ENCODE results near the gene NODAL.
A peak's percentile ranks its signal among the peaks of the same experiment; 100 is the strongest.
"Not testable (repeated sequence)": the region's sequence is repeated elsewhere in the genome, so short reads cannot be mapped to it uniquely, and the experiment has no call there.

NODAL gene

DNA sequence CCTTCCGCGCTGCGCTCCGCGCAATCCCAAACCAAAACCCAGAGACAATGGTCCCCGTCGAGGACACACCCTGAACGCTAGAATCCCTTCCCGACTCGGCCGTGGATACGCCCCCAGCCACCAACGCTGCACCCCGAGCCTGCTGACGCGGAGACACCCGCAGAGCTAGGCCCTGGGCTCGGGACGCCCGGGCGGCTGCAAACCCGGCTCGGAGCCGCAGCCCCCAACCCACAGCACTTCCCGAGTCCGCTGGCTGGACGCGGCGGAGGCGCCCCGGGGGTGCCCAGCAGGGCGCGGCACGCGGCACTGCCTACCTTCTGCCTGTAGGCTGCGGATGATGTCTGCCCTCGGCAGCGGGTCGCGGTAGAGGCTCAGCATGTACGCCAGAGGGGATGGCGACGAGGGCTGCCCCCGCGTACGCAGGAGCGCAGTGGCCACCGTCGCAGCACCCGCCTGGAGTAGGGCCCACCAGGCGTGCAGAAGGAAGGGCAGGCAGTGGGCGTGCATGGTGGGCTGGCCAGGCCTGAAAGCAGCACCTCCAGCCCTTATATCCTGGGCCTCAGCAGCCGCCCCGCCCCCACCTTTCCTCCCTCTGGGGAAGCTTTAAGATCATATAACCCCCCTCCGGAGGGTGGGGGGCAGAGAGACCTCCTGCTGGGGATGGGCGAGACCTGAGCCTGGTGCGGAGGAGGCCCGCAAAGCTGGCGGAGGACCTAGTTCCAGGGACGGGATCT lies at the start of gene NODAL:
TSS of gene NODAL (minus strand) at position 521 of the 734 bp plus-strand sequence. CDS start at position 507, 14 bp downstream.
- Histone ChIP-seq H3K36me3 (ENCODE audit: control insufficient read depth, insufficient read depth, low read length) (no peaks in the 10 kb centered on the region), H3K9me3 (ENCODE audit: control insufficient read depth, insufficient read depth, low read length) (no peaks in the 10 kb centered on the region), H3K27me3 (ENCODE audit: control insufficient read depth, insufficient read depth, low read length) (peaks cover 27% of the 10 kb centered on the region), H3K4me3 (ENCODE audit: low read depth, low read length) (peak within 1 kb of the TSS; percentile 58), H3K4me1 (ENCODE audit: control insufficient read depth, insufficient read depth, low read length) (peaks cover 20% of the 10 kb centered on the region), H3K9ac (ENCODE audit: low read depth, low read length) (peak within 1 kb of the TSS; percentile 12)

DNA sequence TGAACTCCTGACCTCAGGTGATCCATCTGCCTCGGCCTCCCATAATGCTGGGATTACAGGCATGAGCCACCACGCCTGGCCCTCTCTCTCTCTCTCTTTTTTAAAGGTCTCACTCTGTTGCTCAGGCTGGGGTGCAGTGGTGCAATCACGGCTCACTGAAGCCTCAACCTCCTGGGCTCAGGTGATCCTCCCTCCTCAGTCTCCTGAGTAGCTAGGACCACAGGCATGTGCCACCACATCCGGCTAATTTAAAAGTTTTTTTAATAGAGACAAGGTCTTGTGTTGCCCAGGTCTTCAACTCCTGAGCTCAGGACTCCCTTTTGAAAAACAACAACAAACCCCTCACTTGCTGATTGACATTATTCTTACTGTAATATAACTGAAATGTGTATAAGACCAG lies 48.7 kb upstream of the NODAL start:
- H3K9me3 ChIP-seq (ENCODE audit: control insufficient read depth, insufficient read depth, low read length), result no peaks in the 10 kb centered on the region
- no peak overlapping the region for H3K4me3 ChIP-seq (ENCODE audit: low read depth, low read length)
- H3K36me3 ChIP-seq (ENCODE audit: control insufficient read depth, insufficient read depth, low read length), result no peaks in the 10 kb centered on the region
- peaks cover 15% of the 10 kb centered on the region for H3K4me1 ChIP-seq (ENCODE audit: control insufficient read depth, insufficient read depth, low read length)
- no peaks in the 10 kb centered on the region for H3K27me3 ChIP-seq (ENCODE audit: control insufficient read depth, insufficient read depth, low read length)
- H3K9ac ChIP-seq (ENCODE audit: low read depth, low read length), result no peak overlapping the region

- H3K4me1 ChIP-seq (ENCODE audit: control insufficient read depth, insufficient read depth, low read length), result no peaks in the 10 kb centered on the region
Measured at GRCh38 chr10:70487824-70488223, 46.3 kb upstream of the NODAL start.

GRCh38 chr10:70483872-70484271 lies 42.4 kb upstream of the NODAL start:
- not testable (repeated sequence) for H3K9me3 ChIP-seq (ENCODE audit: control insufficient read depth, insufficient read depth, low read length); H3K27me3 ChIP-seq (ENCODE audit: control insufficient read depth, insufficient read depth, low read length); H3K4me3 ChIP-seq (ENCODE audit: low read depth, low read length); H3K4me1 ChIP-seq (ENCODE audit: control insufficient read depth, insufficient read depth, low read length); H3K36me3 ChIP-seq (ENCODE audit: control insufficient read depth, insufficient read depth, low read length); H3K9ac ChIP-seq (ENCODE audit: low read depth, low read length)

More at GRCh38 chr10:70487824-70488223, 46.3 kb upstream of the NODAL start:
- Histone ChIP-seq H3K27me3 (ENCODE audit: control insufficient read depth, insufficient read depth, low read length) (no peaks in the 10 kb centered on the region), H3K9ac (ENCODE audit: low read depth, low read length) (no peak overlapping the region), H3K9me3 (ENCODE audit: control insufficient read depth, insufficient read depth, low read length) (no peaks in the 10 kb centered on the region), H3K4me3 (ENCODE audit: low read depth, low read length) (no peak overlapping the region), H3K36me3 (ENCODE audit: control insufficient read depth, insufficient read depth, low read length) (peaks cover 3% of the 10 kb centered on the region)

- no peaks in the 10 kb centered on the region for H3K9me3 ChIP-seq (ENCODE audit: control insufficient read depth, insufficient read depth, low read length)
- no peak overlapping the region for H3K9ac ChIP-seq (ENCODE audit: low read depth, low read length)
- H3K27me3 ChIP-seq (ENCODE audit: control insufficient read depth, insufficient read depth, low read length), result no peaks in the 10 kb centered on the region
- peaks cover 6% of the 10 kb centered on the region for H3K4me1 ChIP-seq (ENCODE audit: control insufficient read depth, insufficient read depth, low read length)
- peaks cover 3% of the 10 kb centered on the region for H3K36me3 ChIP-seq (ENCODE audit: control insufficient read depth, insufficient read depth, low read length)
- H3K4me3 ChIP-seq (ENCODE audit: low read depth, low read length), result no peak overlapping the region
Measured at GRCh38 chr10:70482982-70483760, 41.7 kb upstream of the NODAL start.

GRCh38 chr10:70481831-70482530 lies 40.5 kb upstream of the NODAL start:
- Histone ChIP-seq H3K27me3 (ENCODE audit: control insufficient read depth, insufficient read depth, low read length) (no peaks in the 10 kb centered on the region), H3K4me1 (ENCODE audit: control insufficient read depth, insufficient read depth, low read length) (peaks cover 6% of the 10 kb centered on the region), H3K4me3 (ENCODE audit: low read depth, low read length) (no peak overlapping the region), H3K9ac (ENCODE audit: low read depth, low read length) (no peak overlapping the region), H3K36me3 (ENCODE audit: control insufficient read depth, insufficient read depth, low read length) (peaks cover 3% of the 10 kb centered on the region), H3K9me3 (ENCODE audit: control insufficient read depth, insufficient read depth, low read length) (no peaks in the 10 kb centered on the region)

DNA sequence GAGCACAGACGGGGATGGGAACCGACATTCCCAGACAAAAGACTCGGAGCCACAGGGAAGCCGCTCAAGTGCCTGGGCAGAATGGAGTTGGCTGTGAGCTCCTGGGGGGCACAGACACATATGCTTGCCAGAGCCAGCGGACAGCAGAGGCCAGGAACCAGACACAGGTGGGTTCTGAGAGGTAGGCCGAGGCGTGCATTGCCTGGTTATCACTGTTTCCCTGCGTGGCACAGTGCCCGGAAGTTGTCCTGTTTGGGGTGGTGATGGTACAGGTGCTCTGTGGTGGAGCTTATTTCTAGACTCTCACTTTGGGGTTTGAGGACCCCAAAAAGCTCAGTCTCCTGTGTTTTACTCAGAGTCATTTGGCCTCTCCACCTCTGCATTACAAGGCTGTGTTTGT lies 39.6 kb upstream of the NODAL start:
- Histone ChIP-seq H3K4me1 (ENCODE audit: control insufficient read depth, insufficient read depth, low read length) (peaks cover 6% of the 10 kb centered on the region), H3K27me3 (ENCODE audit: control insufficient read depth, insufficient read depth, low read length) (no peaks in the 10 kb centered on the region), H3K9me3 (ENCODE audit: control insufficient read depth, insufficient read depth, low read length) (no peaks in the 10 kb centered on the region), H3K36me3 (ENCODE audit: control insufficient read depth, insufficient read depth, low read length) (peaks cover 3% of the 10 kb centered on the region), H3K9ac (ENCODE audit: low read depth, low read length) (no peak overlapping the region), H3K4me3 (ENCODE audit: low read depth, low read length) (no peak overlapping the region)

DNA sequence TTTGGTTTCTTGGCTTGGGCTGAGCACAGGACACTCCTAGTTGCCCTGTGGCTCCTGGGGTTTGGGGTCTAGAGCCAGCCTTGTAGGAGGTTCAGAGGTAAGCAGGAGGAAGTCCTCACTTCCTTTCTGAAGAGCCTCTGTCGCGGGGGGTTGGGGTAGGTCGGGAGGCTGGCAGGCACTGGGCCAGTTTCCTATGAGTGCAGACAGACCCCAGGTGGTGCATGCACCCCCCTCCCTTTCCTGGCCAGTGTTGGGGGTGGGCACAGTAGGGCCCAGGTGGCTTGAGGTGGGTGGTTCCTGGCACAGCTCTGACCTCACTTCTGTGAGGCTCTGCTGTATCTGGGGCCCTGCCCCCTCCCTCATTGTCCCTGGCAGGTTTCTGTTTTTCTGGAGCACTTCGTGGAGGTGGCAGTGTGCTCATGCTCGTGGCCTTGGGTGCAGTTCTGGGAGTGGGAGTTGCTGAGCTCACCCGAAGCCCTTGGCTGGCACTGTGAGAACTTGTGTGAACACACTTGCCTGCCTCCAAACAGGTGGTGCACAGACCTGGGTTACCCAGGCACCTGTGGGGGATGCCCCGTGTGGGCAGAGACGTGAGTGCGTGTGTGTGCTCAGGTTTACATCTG lies 38.9 kb upstream of the NODAL start:
- peaks cover 3% of the 10 kb centered on the region for H3K36me3 ChIP-seq (ENCODE audit: control insufficient read depth, insufficient read depth, low read length)
- peak overlapping the region; percentile 24 for H3K9ac ChIP-seq (ENCODE audit: low read depth, low read length)
- H3K4me1 ChIP-seq (ENCODE audit: control insufficient read depth, insufficient read depth, low read length), result peaks cover 6% of the 10 kb centered on the region
- H3K27me3 ChIP-seq (ENCODE audit: control insufficient read depth, insufficient read depth, low read length), result no peaks in the 10 kb centered on the region
- H3K4me3 ChIP-seq (ENCODE audit: low read depth, low read length), result peak overlapping the region; percentile 82
- no peaks in the 10 kb centered on the region for H3K9me3 ChIP-seq (ENCODE audit: control insufficient read depth, insufficient read depth, low read length)

- H3K36me3 ChIP-seq (ENCODE audit: control insufficient read depth, insufficient read depth, low read length), result peaks cover 3% of the 10 kb centered on the region
- peak overlapping the region; percentile 26 for H3K9ac ChIP-seq (ENCODE audit: low read depth, low read length)
- H3K27me3 ChIP-seq (ENCODE audit: control insufficient read depth, insufficient read depth, low read length), result no peaks in the 10 kb centered on the region
- H3K4me1 ChIP-seq (ENCODE audit: control insufficient read depth, insufficient read depth, low read length), result peaks cover 6% of the 10 kb centered on the region
- H3K9me3 ChIP-seq (ENCODE audit: control insufficient read depth, insufficient read depth, low read length), result no peaks in the 10 kb centered on the region
- H3K4me3 ChIP-seq (ENCODE audit: low read depth, low read length), result peak overlapping the region; percentile 82
Measured at GRCh38 chr10:70479626-70480238, 38.3 kb upstream of the NODAL start.

DNA sequence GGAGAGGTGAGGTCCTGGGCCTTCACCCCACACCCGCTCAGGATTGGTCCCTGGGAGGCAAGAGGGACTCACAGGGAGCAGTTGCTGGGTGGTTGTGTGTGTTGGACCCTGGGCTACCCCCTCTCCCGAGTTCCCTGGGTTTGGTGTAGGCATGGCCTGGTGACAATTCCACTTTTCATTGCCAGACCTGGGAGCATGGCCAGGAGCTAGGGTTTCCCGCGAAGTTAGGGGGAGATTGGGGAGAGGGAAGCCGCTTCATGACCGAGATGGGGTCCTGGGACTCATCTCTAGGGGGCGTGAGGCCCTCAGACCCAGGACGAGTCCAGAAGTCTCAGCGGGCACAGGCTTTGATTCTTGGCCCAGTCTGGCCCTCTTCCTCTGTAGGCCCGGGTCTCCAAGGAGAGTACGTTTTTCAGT lies 37.7 kb upstream of the NODAL start:
- Histone ChIP-seq H3K4me3 (ENCODE audit: low read depth, low read length) (peak overlapping the region; percentile 82), H3K9ac (ENCODE audit: low read depth, low read length) (peak overlapping the region; percentile 56), H3K27me3 (ENCODE audit: control insufficient read depth, insufficient read depth, low read length) (no peaks in the 10 kb centered on the region), H3K4me1 (ENCODE audit: control insufficient read depth, insufficient read depth, low read length) (peaks cover 6% of the 10 kb centered on the region), H3K9me3 (ENCODE audit: control insufficient read depth, insufficient read depth, low read length) (no peaks in the 10 kb centered on the region), H3K36me3 (ENCODE audit: control insufficient read depth, insufficient read depth, low read length) (peaks cover 3% of the 10 kb centered on the region)
